Sigmoid colon (tissue), 7 donors: ENCODE results near the gene MICOS13. TPM values are rescaled to one million over a fixed set of nuclear protein-coding genes. Genes with fewer than 3 reads are reported as not detected.
A peak's percentile ranks its signal among the peaks of the same experiment; 100 is the strongest.

Experiments
- DNase-seq: peaks from one replicate; pipeline ENCODE4 v3.0.0-alpha.2; 2019
- H3K27ac ChIP-seq, 4 donors: fragments of 200-600 bp; sonication (generic); one replicate each; pipeline ENCODE4 v1.5.1; 2016 to 2019; ENCODE audit warnings: mild to moderate bottlenecking in 1 of 4
- H3K27me3 ChIP-seq, 3 donors: fragments of 200-600 bp; sonication (generic); one replicate each; pipeline ENCODE4 v1.5.1; 2019; ENCODE audit warnings: mild to moderate bottlenecking in 1 of 3
- H3K36me3 ChIP-seq, 4 donors: fragments of 200-600 bp; sonication (generic); one replicate each; pipeline ENCODE4 v1.5.1; 2016 to 2019
- H3K4me1 ChIP-seq, 4 donors: fragments of 200-600 bp; sonication (generic); one replicate each; pipeline ENCODE4 v1.5.1; 2017 to 2019
- H3K4me3 ChIP-seq, 4 donors: fragments of 200-600 bp; sonication (generic); one replicate each; pipeline ENCODE4 v1.5.1; 2017 to 2019; ENCODE audit warnings: mild to moderate bottlenecking in 2 of 4, moderate library complexity in 1 of 4
- H3K9me3 ChIP-seq, 4 donors: fragments of 200-600 bp in 3 of 4; sonication (generic) in 3 of 4; one replicate each; pipeline versions ENCODE4 v1.5.1 to v1.6.1; 2013 to 2019
- EP300 ChIP-seq, 4 donors: sonication (generic); formaldehyde crosslinking; IDR thresholded peaks; one replicate each; pipeline ENCODE4 v1.6.1; 2017; ENCODE audit warnings: antibody characterized with exemption in 4 of 4
- POLR2A ChIP-seq, 2 donors: fragments of 450-650 bp; IDR thresholded peaks; one replicate each; pipeline ENCODE4 v1.6.1; 2016; ENCODE audit warnings: antibody characterized with exemption in 2 of 2, mild to moderate bottlenecking in 2 of 2, moderate library complexity in 2 of 2
- POLR2AphosphoS5 ChIP-seq, 4 donors: sonication (generic); formaldehyde crosslinking; IDR thresholded peaks; one replicate each; pipeline ENCODE4 v1.6.1; 2017; ENCODE audit warnings: antibody characterized with exemption in 4 of 4
- WGBS, 2 donors: extraction: QIAGEN DNeasy Blood & Tissue Kit; methylation state at CpG; one replicate each; pipeline ENCODE4 v1.1.7; 2013; 5-methylcytosine and 5-hydroxymethylcytosine counted together
- intact Hi-C: fragments of 100-400 bp; cut with DNase I; formaldehyde crosslinking; loops from one replicate; pipeline ENCODE4 v1.15.1; 2023
- polyA plus RNA-seq, 3 donors: library from polyadenylated mRNA; stranded (reverse); fragments of 200-250 nt; gene quantifications; one replicate each; pipeline ENCODE4 v1.2.3, GENCODE V29; 2013
- total RNA-seq, 4 donors: library from RNA; depleted of rRNA; stranded (reverse); fragments of >200 nt; gene quantifications; one replicate each; pipeline ENCODE4 v1.1.0, GENCODE V29; 2016
- TF ChIP-seq, protein P1 (sequence below), 4 experiments: fragments of 450-650 bp in 3 of 4; fragments of 200-600 bp in 1 of 4; IDR thresholded peaks; one replicate each; pipeline ENCODE4 v1.5.1; 2016 to 2019; ENCODE audit warnings: antibody characterized with exemption in 4 of 4, mild to moderate bottlenecking in 3 of 4, moderate library complexity in 2 of 4
- donor health status: healthy with polysubstance abuse.
- donor health status: Bipolar disorder and iron deficiency.
- donor health status: healthy.

MICOS13 gene
- total and polyA plus RNA-seq, 7 donors = 39.6 to 160 (median 87.8) TPM

DNA sequence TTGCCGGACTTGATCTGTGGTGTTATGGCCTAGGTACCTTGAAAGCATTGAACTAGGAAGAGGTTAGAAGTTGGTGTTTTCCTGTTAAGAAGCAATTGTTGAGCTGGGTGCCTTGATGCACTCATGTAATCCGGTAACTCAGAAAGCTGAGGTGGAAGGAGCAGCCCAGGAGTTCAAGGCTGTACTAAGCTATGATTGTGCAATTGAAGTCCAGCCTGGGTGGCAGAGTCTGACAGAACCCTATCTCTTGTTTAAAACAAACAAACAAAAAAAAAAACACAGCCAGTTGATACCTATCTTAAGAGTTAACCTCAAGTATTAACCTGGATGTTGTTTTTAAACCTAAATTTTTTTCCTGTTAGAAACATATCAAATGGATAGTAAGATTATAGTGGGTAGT lies 38.1 kb downstream of the MICOS13 start:
- Histone ChIP-seq H3K27ac (no peak overlapping the region), H3K9me3 (no peaks in the 10 kb centered on the region), H3K4me3 (no peak overlapping the region), H3K36me3 (peaks cover 12 to 60% (median 29%) of the 10 kb centered on the region in 4 donors), H3K4me1 (peaks cover 0 to 15% (median 14%) of the 10 kb centered on the region in 4 donors), H3K27me3 (no peaks in the 10 kb centered on the region)
- TF ChIP-seq POLR2AphosphoS5 (IDR thresholded peaks at IDR 0.05) (no peak), EP300 (IDR thresholded peaks at IDR 0.05) (no peak), POLR2A (IDR thresholded peaks at IDR 0.05) (no peak)
- TF ChIP-seq, protein P1, sequence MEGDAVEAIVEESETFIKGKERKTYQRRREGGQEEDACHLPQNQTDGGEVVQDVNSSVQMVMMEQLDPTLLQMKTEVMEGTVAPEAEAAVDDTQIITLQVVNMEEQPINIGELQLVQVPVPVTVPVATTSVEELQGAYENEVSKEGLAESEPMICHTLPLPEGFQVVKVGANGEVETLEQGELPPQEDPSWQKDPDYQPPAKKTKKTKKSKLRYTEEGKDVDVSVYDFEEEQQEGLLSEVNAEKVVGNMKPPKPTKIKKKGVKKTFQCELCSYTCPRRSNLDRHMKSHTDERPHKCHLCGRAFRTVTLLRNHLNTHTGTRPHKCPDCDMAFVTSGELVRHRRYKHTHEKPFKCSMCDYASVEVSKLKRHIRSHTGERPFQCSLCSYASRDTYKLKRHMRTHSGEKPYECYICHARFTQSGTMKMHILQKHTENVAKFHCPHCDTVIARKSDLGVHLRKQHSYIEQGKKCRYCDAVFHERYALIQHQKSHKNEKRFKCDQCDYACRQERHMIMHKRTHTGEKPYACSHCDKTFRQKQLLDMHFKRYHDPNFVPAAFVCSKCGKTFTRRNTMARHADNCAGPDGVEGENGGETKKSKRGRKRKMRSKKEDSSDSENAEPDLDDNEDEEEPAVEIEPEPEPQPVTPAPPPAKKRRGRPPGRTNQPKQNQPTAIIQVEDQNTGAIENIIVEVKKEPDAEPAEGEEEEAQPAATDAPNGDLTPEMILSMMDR (IDR thresholded peaks at IDR 0.05) = no peak
- WGBS, 2 donors = 92 to 95% methylated on average over 2 of the region's 2 CpGs
- peak; percentile 36 for DNase-seq
- intact Hi-C loops = no loop called here

DNA sequence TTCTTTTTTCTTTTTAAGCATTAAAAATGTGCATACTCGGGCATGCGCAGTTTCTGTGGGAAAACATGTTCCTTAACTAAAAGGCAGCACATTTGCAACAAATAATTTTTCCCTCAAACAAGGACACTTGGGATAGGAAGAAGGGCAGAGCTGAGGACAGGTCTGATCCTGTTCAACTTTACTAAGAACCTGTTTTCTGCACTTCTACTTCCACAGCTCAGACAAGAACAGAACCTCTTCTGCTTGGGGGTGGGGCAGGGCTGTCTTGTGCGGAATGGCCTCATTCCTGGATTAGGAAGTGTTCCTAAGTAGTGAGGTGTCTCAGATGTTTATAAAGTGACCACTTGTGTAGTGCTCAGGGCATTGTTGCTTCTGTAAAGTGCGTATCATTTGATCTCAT lies 39.1 kb downstream of the MICOS13 start:
- Histone ChIP-seq H3K4me3 (no peak overlapping the region), H3K27ac (no peak overlapping the region), H3K9me3 (no peaks in the 10 kb centered on the region), H3K4me1 (peaks cover 0 to 21% (median 16%) of the 10 kb centered on the region in 4 donors), H3K27me3 (no peaks in the 10 kb centered on the region), H3K36me3 (peaks cover 8 to 50% (median 20%) of the 10 kb centered on the region in 4 donors)
- peak; percentile 15 for DNase-seq
- intact Hi-C loops = no loop called here
- no peak for TF ChIP-seq EP300 (IDR thresholded peaks at IDR 0.05)
- no peak for TF ChIP-seq POLR2AphosphoS5 (IDR thresholded peaks at IDR 0.05)
- TF ChIP-seq, protein P1 (IDR thresholded peaks at IDR 0.05) = no peak
- WGBS, 2 donors = 91 to 96% methylated on average over 4 of the region's 4 CpGs

DNA sequence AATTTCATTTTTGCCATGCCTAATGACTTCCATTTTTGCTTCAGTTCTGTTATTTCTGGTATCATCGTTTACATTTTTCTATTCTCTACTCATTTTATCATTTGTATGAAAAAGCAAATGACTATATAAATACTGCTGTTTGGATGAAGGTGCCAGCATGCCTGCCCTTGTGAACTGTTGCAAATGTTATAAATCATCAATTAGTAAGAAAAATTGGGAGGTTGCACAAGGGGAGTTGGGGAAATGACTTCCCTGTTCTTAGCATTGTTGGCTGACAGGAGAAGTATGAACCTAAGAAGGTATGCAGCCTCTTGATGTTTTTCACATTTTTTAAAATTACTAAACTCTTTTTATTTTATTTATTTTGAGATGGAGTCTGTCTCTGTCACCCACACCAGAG lies 42.3 kb downstream of the MICOS13 start:
- intact Hi-C loops = no loop called here
- H3K4me3 ChIP-seq = no peak overlapping the region
- 70 to 78% methylated on average over 1 of the region's 1 CpG for WGBS, 2 donors
- peak; percentile 18 for DNase-seq
- H3K4me1 ChIP-seq = peaks cover 0 to 41% (median 33%) of the 10 kb centered on the region in 4 donors
- TF ChIP-seq EP300 (IDR thresholded peaks at IDR 0.05) (no peak), POLR2AphosphoS5 (IDR thresholded peaks at IDR 0.05) (no peak), POLR2A (IDR thresholded peaks at IDR 0.05) (no peak)
- TF ChIP-seq, protein P1 (IDR thresholded peaks at IDR 0.05) = no peak
- peak overlapping the region in 1 of 4 donors; percentile 63 for H3K27ac ChIP-seq
- H3K27me3 ChIP-seq = no peaks in the 10 kb centered on the region
- no peaks in the 10 kb centered on the region for H3K9me3 ChIP-seq
- peaks cover 0 to 18% (median 8%) of the 10 kb centered on the region in 4 donors for H3K36me3 ChIP-seq

DNA sequence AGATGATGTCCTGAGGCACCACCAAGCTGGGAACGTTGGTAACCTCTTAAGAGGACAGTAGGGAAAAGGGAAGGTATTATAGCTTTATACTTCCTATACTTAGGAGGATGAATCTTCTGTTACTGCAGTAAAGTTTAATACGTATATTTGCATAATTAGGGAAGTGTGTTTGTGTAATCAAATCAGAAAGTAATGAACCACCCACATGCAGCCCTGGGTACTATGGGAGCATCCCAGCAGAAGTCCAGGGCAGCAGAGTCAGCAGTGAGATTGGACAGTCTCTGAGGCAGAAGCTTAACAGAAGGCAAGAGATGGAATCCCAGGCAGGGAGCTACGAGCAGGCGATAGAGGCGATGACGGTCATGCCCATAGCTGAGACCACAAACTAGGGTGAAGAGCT lies 44.9 kb downstream of the MICOS13 start:
- H3K27ac ChIP-seq = no peak overlapping the region
- WGBS, 2 donors = 82 to 83% methylated on average over 6 of the region's 6 CpGs
- intact Hi-C loops = no loop called here
- H3K36me3 ChIP-seq = peaks cover 0 to 1% (median 0%) of the 10 kb centered on the region in 4 donors
- peaks cover 0 to 66% (median 57%) of the 10 kb centered on the region in 4 donors for H3K4me1 ChIP-seq
- no peaks in the 10 kb centered on the region for H3K9me3 ChIP-seq
- no peak for TF ChIP-seq POLR2A (IDR thresholded peaks at IDR 0.05)
- TF ChIP-seq, protein P1 (IDR thresholded peaks at IDR 0.05) = no peak
- TF ChIP-seq POLR2AphosphoS5 (IDR thresholded peaks at IDR 0.05) = no peak
- TF ChIP-seq EP300 (IDR thresholded peaks at IDR 0.05) = no peak
- H3K27me3 ChIP-seq = no peaks in the 10 kb centered on the region
- no peak for DNase-seq
- no peak overlapping the region for H3K4me3 ChIP-seq

DNA sequence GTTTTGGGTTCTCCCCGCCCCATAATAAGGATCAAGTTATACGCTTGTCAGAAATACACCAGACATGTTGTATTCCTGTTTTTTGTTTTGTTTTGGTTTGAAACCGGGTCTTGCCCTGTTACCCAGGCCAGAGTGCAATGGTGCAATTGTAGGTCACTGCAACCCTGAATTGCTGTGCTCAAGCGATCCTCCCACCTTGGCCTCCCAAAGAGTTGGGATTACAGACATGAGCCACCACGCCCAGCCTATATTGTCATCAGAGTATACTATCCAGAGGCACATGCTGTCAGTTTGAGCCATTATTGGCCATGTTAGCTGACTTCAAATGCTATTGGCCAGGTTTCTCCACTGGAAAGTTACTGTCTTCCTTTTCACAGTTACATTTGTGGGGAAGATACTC lies 47.7 kb downstream of the MICOS13 start:
- Histone ChIP-seq H3K27ac (peak overlapping the region in 3 of 4 donors; percentile 2 to 49 (median 12)), H3K27me3 (no peaks in the 10 kb centered on the region), H3K4me1 (peaks cover 0 to 90% (median 76%) of the 10 kb centered on the region in 4 donors), H3K36me3 (peaks cover 0 to 29% (median 5%) of the 10 kb centered on the region in 4 donors), H3K9me3 (no peaks in the 10 kb centered on the region), H3K4me3 (no peak overlapping the region)
- DNase-seq = no peak
- WGBS, 2 donors = 76 to 85% methylated on average over 5 of the region's 5 CpGs
- TF ChIP-seq EP300 (IDR thresholded peaks at IDR 0.05) (no peak), POLR2A (IDR thresholded peaks at IDR 0.05) (no peak), POLR2AphosphoS5 (IDR thresholded peaks at IDR 0.05) (peak in 2 of 4 donors; percentile 24 to 32)
- TF ChIP-seq, protein P1 (IDR thresholded peaks at IDR 0.05) = no peak
- intact Hi-C loops = no loop called here
